Measurements from ENCODE around the gene CHIA.

DNA sequence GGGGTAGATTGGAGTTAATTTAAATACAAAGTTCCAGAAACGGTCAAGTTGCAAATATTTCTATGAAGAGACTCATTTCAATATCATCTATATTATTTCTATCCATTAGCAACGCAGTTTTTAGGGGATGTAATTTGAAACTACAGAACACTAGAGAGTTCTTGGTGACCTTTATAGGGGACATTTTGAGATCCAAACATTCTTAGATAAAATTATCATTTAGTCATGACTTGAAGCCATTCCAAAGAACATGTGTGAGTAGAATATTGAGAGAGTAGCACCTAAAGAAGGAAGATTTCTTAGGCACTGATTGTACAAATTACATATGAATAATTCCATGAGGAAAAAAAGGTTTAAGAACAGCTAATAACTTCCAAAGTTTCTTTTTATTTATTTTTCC lies 19.0 kb downstream of the CHIA start:
- TF ChIP-seq, protein P1, sequence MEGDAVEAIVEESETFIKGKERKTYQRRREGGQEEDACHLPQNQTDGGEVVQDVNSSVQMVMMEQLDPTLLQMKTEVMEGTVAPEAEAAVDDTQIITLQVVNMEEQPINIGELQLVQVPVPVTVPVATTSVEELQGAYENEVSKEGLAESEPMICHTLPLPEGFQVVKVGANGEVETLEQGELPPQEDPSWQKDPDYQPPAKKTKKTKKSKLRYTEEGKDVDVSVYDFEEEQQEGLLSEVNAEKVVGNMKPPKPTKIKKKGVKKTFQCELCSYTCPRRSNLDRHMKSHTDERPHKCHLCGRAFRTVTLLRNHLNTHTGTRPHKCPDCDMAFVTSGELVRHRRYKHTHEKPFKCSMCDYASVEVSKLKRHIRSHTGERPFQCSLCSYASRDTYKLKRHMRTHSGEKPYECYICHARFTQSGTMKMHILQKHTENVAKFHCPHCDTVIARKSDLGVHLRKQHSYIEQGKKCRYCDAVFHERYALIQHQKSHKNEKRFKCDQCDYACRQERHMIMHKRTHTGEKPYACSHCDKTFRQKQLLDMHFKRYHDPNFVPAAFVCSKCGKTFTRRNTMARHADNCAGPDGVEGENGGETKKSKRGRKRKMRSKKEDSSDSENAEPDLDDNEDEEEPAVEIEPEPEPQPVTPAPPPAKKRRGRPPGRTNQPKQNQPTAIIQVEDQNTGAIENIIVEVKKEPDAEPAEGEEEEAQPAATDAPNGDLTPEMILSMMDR (IDR thresholded peaks at IDR 0.05; ENCODE audit: poor library complexity): no peak
- TF ChIP-seq EZH2 (IDR thresholded peaks at IDR 0.05; ENCODE audit: borderline replicate concordance) (no peak), EZH2phosphoT487 (IDR thresholded peaks at IDR 0.05; ENCODE audit: low read depth, severe bottlenecking, unreplicated experiment) (no peak)

All from hepatocyte (in vitro differentiated cells).